Gastrocnemius medialis (tissue), 4 donors: ENCODE results near the gene RNF220.

ENCODE experiments used
- POLR2A ChIP-seq, 2 donors: fragments of 450-650 bp; IDR thresholded peaks; one replicate each; pipeline ENCODE4 v1.6.1; 2017; ENCODE audit warnings: antibody characterized with exemption in 2 of 2, mild to moderate bottlenecking in 2 of 2, moderate library complexity in 2 of 2
- TF ChIP-seq, protein P1 (sequence below), 5 experiments: fragments of 450-650 bp in 3 of 5; fragments of 200-600 bp in 2 of 5; sonication (generic) in 2 of 5; IDR thresholded peaks in 4 of 5; conservative IDR thresholded peaks in 1 of 5; 1 replicate in 4 of 5; 2 replicates in 1 of 5; pipeline ENCODE4 v1.5.1; 2016 to 2019; ENCODE audit warnings: antibody characterized with exemption in 5 of 5, mild to moderate bottlenecking in 3 of 5, moderate library complexity in 3 of 5

GRCh38 chr1:44625348-44625747 is 220.3 kb downstream of the RNF220 start:
- TF ChIP-seq, protein P1, sequence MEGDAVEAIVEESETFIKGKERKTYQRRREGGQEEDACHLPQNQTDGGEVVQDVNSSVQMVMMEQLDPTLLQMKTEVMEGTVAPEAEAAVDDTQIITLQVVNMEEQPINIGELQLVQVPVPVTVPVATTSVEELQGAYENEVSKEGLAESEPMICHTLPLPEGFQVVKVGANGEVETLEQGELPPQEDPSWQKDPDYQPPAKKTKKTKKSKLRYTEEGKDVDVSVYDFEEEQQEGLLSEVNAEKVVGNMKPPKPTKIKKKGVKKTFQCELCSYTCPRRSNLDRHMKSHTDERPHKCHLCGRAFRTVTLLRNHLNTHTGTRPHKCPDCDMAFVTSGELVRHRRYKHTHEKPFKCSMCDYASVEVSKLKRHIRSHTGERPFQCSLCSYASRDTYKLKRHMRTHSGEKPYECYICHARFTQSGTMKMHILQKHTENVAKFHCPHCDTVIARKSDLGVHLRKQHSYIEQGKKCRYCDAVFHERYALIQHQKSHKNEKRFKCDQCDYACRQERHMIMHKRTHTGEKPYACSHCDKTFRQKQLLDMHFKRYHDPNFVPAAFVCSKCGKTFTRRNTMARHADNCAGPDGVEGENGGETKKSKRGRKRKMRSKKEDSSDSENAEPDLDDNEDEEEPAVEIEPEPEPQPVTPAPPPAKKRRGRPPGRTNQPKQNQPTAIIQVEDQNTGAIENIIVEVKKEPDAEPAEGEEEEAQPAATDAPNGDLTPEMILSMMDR (IDR thresholded peaks at IDR 0.05 in 4 of 5, conservative IDR thresholded peaks at IDR 0.05 in 1 of 5), result no peak
- TF ChIP-seq POLR2A (IDR thresholded peaks at IDR 0.05), result no peak
